OCI-LY7 (cell line): ENCODE results near the gene SND1. TPM values are rescaled to one million over a fixed set of nuclear protein-coding genes. Genes with fewer than 3 reads are reported as not detected.

Experiments
- BruUV-seq: library from RNA; stranded (reverse); fragments of 400-500 nt; replicated peaks from 2 replicates; lab custom pipeline; 2021; lab: Mats Ljungman, UMichigan
- CTCF ChIA-PET: fragments of 300-600 bp; sonication (Branson Sonifier 250); formaldehyde crosslinking; loops from one replicate; lab custom pipeline; 2022; ENCODE audit warnings: antibody characterized with exemption; ENCODE audit not compliant: unreplicated experiment; lab: Charles Lee
- POLR2A ChIA-PET: fragments of 300-600 bp; sonication (Branson Sonifier 250); formaldehyde crosslinking; loops from one replicate; lab custom pipeline; 2022; ENCODE audit warnings: antibody characterized with exemption; lab: Charles Lee
- DNase-seq: peaks from one replicate; pipeline ENCODE4 v3.0.0-alpha.2; 2015; ENCODE audit warnings: low spot score
- H2AFZ ChIP-seq: fragments of 200-600 bp; sonication (generic), shearing (Covaris generic); 2 replicates; pipeline ENCODE4 v1.6.1; 2014; ENCODE audit warnings: mild to moderate bottlenecking, antibody characterized with exemption, low read length, moderate library complexity
- H3K27ac ChIP-seq: fragments of 200-600 bp; sonication (generic); 2 replicates; pipeline ENCODE4 v1.5.1; 2014; ENCODE audit warnings: mixed run types, low read depth, mild to moderate bottlenecking, moderate library complexity, low read length, inconsistent platforms; ENCODE audit not compliant: poor library complexity, severe bottlenecking
- H3K36me3 ChIP-seq: fragments of 200-600 bp; sonication (generic); 2 replicates; pipeline ENCODE4 v1.6.1; 2014; ENCODE audit warnings: mild to moderate bottlenecking, antibody characterized with exemption, low read length, moderate library complexity, mixed read lengths; ENCODE audit not compliant: insufficient read depth
- H3K4me1 ChIP-seq: fragments of 200-600 bp; sonication (generic); 2 replicates; pipeline ENCODE4 v1.5.1; 2014; ENCODE audit warnings: mild to moderate bottlenecking, low read length; ENCODE audit not compliant: insufficient read depth, poor library complexity, severe bottlenecking
- H3K4me2 ChIP-seq: fragments of 200-600 bp; sonication (generic); 2 replicates; pipeline ENCODE4 v1.6.1; 2014; ENCODE audit warnings: mild to moderate bottlenecking, low read length
- H3K4me3 ChIP-seq: fragments of 200-600 bp; sonication (generic); 2 replicates; pipeline ENCODE4 v1.5.1; 2014; ENCODE audit warnings: mild to moderate bottlenecking, low read depth, low read length; ENCODE audit not compliant: poor library complexity, severe bottlenecking
- H3K79me2 ChIP-seq: fragments of 200-600 bp; sonication (generic); 2 replicates; pipeline ENCODE4 v1.6.1; 2016; ENCODE audit warnings: low read depth, mild to moderate bottlenecking, low read length, moderate library complexity, mixed read lengths; ENCODE audit not compliant: insufficient read depth
- H3K9me2 ChIP-seq: fragments of 200-600 bp; sonication (generic); 2 replicates; pipeline ENCODE4 v1.6.1; 2016; ENCODE audit warnings: mild to moderate bottlenecking, low read length, mixed read lengths; ENCODE audit not compliant: insufficient read depth
- H3K9me3 ChIP-seq: fragments of 200-600 bp; sonication (generic); 2 replicates; pipeline ENCODE4 v1.6.1; 2014; ENCODE audit warnings: mild to moderate bottlenecking, mixed run types, low read length, mixed read lengths
- H4K20me1 ChIP-seq: fragments of 200-600 bp; sonication (generic); 2 replicates; pipeline ENCODE4 v1.6.1; 2014; ENCODE audit warnings: mild to moderate bottlenecking, antibody characterized with exemption, low read length, moderate library complexity, mixed read lengths; ENCODE audit not compliant: insufficient read depth
- CTCF ChIP-seq: fragments of 200-600 bp; sonication (generic); conservative IDR thresholded peaks from 2 replicates; pipeline ENCODE4 v1.5.1; 2014; ENCODE audit warnings: mild to moderate bottlenecking, antibody characterized with exemption, low read length, moderate library complexity, mixed read lengths
- EZH2phosphoT487 ChIP-seq: fragments of 200-600 bp; sonication (generic); IDR thresholded peaks from 2 replicates; pipeline ENCODE4 v1.6.1; 2018; ENCODE audit warnings: low read depth, borderline replicate concordance, mild to moderate bottlenecking, mixed run types, antibody characterized with exemption, low read length, moderate library complexity, mixed read lengths
- intact Hi-C: fragments of 100-400 bp; cut with micrococcal nuclease; formaldehyde crosslinking; loops from one replicate; pipeline ENCODE4 v1.10.0; 2022; ENCODE audit not compliant: unreplicated experiment
- total RNA-seq, 2 experiments: library from RNA; depleted of rRNA in 1 of 2; stranded (reverse); fragments of >200 nt in 1 of 2; shearing (Covaris generic) in 1 of 2; gene quantifications; 2 replicates each; pipeline ENCODE4 v1.2.3, GENCODE V29; 2014 to 2022

Gene SND1
- total RNA-seq, 2 experiments from 2014 or later = 111 to 221 TPM

GRCh38 chr7:127629268-127629854 is 22.6 kb upstream of the SND1 start:
- Histone ChIP-seq H3K27ac (no peak overlapping the region), H3K4me3 (no peak overlapping the region), H3K36me3 (no peaks in the 10 kb centered on the region), H4K20me1 (no peaks in the 10 kb centered on the region), H3K4me2 (no peak overlapping the region), H2AFZ (no peak overlapping the region), H3K4me1 (no peaks in the 10 kb centered on the region), H3K79me2 (no peaks in the 10 kb centered on the region), H3K9me2 (no peaks in the 10 kb centered on the region), H3K9me3 (no peaks in the 10 kb centered on the region)
- BruUV-seq = no TSS peak
- TF ChIP-seq CTCF (peak; percentile 84), EZH2phosphoT487 (no peak)
- POLR2A ChIA-PET = no interaction called here
- CTCF ChIA-PET = no interaction called here
- intact Hi-C loops = no loop called here
- DNase-seq = peak; percentile 41

- no peaks in the 10 kb centered on the region for H3K9me3 ChIP-seq
- ChIA-PET POLR2A (no interaction called here), CTCF (no interaction called here)
- no peaks in the 10 kb centered on the region for H3K9me2 ChIP-seq
- no peak overlapping the region for H3K4me3 ChIP-seq
- no peaks in the 10 kb centered on the region for H3K4me1 ChIP-seq
- H3K27ac ChIP-seq = no peak overlapping the region
- intact Hi-C loops = no loop called here
- H3K79me2 ChIP-seq = no peaks in the 10 kb centered on the region
- no peak for DNase-seq
- H3K4me2 ChIP-seq = no peak overlapping the region
- BruUV-seq = no TSS peak
- no peak for TF ChIP-seq CTCF
- no peak for TF ChIP-seq EZH2phosphoT487
- H2AFZ ChIP-seq = no peak overlapping the region
- H4K20me1 ChIP-seq = no peaks in the 10 kb centered on the region
- H3K36me3 ChIP-seq = no peaks in the 10 kb centered on the region
These were observed 19.6 kb upstream of the SND1 start for GRCh38 chr7:127632276-127632910.

GRCh38 chr7:127635659-127636285 is 16.2 kb upstream of the SND1 start:
- intact Hi-C loops = no loop called here
- Histone ChIP-seq H3K9me2 (no peaks in the 10 kb centered on the region), H3K4me2 (no peak overlapping the region), H4K20me1 (no peaks in the 10 kb centered on the region), H3K79me2 (no peaks in the 10 kb centered on the region), H3K27ac (no peak overlapping the region), H3K4me3 (no peak overlapping the region), H3K4me1 (no peaks in the 10 kb centered on the region), H2AFZ (no peak overlapping the region), H3K36me3 (no peaks in the 10 kb centered on the region), H3K9me3 (no peaks in the 10 kb centered on the region)
- TF ChIP-seq CTCF = no peak
- TF ChIP-seq EZH2phosphoT487 = no peak
- ChIA-PET POLR2A (interaction anchor here (0.6 kb wide), 1 partner anchor 368 kb away, joined by 8 read pairs; no protein-coding TSS in a partner anchor), CTCF (no interaction called here)
- DNase-seq = no peak
- BruUV-seq = no TSS peak
